C4-2B (cell line): ENCODE measurements around the gene MTCP1.

ENCODE experiments used
- H3K27ac ChIP-seq: fragments of 450-650 bp; 2 replicates; pipeline ENCODE4 v1.5.1; 2017
- ZFX ChIP-seq: fragments of 450-650 bp; IDR thresholded peaks from 2 replicates; pipeline ENCODE4 v1.6.1; 2017
- TF ChIP-seq, protein P1 (sequence below): fragments of 450-650 bp; conservative IDR thresholded peaks from 2 replicates; pipeline ENCODE4 v1.5.1; 2017; ENCODE audit warnings: mild to moderate bottlenecking

MTCP1 gene

GRCh38 chrX:155068165-155068564 lies 2.8 kb downstream of the MTCP1 start:
- no peak overlapping the region for H3K27ac ChIP-seq
- TF ChIP-seq, protein P1, sequence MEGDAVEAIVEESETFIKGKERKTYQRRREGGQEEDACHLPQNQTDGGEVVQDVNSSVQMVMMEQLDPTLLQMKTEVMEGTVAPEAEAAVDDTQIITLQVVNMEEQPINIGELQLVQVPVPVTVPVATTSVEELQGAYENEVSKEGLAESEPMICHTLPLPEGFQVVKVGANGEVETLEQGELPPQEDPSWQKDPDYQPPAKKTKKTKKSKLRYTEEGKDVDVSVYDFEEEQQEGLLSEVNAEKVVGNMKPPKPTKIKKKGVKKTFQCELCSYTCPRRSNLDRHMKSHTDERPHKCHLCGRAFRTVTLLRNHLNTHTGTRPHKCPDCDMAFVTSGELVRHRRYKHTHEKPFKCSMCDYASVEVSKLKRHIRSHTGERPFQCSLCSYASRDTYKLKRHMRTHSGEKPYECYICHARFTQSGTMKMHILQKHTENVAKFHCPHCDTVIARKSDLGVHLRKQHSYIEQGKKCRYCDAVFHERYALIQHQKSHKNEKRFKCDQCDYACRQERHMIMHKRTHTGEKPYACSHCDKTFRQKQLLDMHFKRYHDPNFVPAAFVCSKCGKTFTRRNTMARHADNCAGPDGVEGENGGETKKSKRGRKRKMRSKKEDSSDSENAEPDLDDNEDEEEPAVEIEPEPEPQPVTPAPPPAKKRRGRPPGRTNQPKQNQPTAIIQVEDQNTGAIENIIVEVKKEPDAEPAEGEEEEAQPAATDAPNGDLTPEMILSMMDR, result no peak
- TF ChIP-seq ZFX, result no peak

DNA sequence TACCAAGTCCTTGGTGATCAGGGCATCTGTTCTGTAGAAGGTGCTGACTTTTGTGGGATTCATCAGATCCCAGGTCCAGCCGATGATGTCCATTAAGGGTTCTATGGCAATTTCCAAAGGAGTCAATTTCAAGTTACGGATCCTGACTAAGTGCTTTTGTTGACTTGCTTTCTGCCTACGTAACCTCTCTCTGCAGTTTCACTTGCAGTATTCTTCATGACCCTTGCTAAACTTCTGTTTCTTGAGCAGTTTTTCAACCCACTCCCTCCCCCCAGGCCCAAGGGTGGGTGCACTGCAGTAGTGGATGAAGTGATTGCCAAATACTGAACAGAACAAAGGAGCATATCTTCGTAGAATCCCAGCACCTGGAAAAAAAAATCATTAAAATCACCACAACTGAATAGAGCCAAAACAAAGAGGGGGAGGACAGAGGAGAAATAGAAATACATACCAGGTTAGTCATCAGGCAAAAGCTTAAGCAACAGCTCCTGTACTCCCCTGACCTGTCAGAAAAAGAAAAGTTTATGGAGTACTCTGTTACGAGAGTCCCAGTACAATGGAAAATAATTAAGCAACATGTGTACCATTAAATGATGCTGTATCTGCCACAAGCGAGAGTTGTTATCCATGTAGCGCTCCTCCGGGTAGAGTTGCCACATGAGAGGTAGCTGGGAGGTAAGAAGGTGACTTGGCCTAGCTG lies 5.8 kb downstream of the MTCP1 start:
- H3K27ac ChIP-seq, result no peak overlapping the region
- TF ChIP-seq, protein P1, result no peak
- TF ChIP-seq ZFX, result no peak

DNA sequence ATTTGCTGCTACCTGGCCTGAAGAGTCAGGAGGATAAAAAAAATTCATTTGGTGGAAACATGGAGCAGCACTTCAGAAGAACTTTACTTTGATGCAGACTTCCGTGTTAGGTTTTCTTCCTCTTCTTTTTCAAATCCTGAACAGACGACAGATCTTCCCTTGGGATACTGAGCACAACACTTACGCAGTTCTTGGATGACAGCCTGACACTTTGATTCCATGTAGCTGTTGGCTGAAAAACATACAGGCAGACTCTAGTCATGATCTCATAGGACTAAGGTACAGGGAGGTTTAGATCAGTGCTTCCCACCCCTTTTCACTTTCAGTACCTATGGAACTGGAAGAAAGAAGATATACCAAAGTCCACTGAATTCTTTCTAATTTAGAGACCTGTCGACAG lies 9.2 kb downstream of the MTCP1 start:
- H3K27ac ChIP-seq, result no peak overlapping the region
- TF ChIP-seq ZFX, result no peak
- TF ChIP-seq, protein P1, result no peak

DNA sequence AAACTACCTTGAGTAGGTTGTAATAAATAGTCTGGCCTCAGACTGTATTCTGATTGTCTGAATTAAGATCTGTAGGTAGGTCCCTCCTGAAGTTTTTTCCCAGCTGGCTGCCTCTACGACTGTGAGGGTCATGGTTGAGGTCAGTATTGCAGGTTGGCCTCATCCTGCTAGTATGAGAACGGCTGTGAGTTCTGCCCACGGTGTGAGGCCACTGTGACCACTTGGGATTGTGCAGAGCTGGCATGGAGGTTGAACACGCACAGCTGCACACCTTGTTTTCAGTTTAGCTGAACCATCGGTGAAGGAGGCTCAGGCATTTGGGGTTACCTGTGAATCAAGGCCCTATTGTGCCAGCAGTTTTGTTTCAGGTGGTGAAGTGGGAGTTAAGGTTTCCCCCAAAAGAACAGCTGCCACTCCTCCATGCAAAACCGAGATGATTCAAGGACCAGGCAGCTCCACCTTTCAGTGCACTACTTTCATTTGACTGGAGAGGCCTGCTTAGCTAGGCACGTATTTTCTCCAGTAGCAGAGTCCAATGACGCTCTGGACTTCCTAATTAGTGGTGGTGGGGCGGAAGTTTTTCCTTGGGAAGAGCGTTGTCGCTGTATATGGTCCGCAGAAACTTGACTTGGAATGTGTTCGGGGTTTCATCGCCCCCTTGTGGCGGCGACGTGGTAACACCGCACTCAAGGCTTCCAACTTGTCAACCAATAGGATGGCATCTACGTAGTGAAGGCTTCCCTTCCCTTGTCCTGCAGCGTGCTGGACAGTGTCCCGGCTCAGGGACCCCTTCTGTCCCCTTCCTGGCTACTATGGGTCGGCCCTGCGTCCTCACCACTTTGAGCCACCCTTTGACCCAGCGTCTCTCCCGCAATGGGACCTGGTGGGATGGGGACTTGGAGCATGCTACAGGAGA lies 13.8 kb downstream of the MTCP1 start:
- no peak for TF ChIP-seq ZFX
- TF ChIP-seq, protein P1, result peak; percentile 77
- peak overlapping the region; percentile 22; the same call in 1 of the 2 replicates for H3K27ac ChIP-seq

DNA sequence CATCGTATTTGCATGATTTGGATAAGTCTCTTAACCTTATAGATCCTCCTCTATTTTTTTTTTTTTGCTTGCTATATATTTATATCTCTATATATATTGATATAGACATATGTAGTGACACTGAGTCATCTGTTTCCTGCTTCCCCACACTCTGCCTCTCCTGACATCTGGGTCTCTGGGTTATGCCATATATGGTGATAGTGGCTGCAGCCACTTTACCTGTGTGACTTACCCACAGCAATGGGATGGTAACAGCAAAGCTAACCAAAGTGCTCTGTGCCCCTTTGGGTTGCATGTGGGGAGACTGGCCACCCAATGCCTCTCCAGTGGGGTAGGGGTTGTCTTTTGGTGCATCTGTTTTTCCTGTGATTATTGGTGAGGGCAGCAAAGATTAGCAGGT lies 14.5 kb downstream of the MTCP1 start:
- TF ChIP-seq ZFX, result no peak
- TF ChIP-seq, protein P1, result no peak
- no peak overlapping the region for H3K27ac ChIP-seq

DNA sequence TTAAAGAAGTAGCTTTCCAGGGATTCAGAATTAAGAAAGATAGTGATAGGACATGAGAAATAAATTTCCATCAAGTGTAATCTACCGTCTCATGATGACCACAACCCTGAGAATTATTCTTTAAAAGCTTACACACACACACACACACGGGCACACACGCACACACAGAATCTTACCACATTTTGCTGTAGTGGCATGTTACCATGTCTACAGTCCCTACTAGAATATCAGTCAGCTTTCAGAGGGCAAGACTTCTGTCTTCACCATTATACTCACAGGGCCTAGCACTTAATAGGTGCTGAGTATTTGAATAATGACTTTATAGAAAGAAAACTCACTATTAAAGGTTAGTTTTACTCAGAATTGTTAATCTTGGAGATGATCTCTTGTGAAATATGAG lies 15.4 kb downstream of the MTCP1 start:
- no peak overlapping the region for H3K27ac ChIP-seq
- TF ChIP-seq, protein P1, result no peak
- no peak for TF ChIP-seq ZFX

GRCh38 chrX:155054255-155054654 lies 16.7 kb downstream of the MTCP1 start:
- TF ChIP-seq, protein P1, result no peak
- TF ChIP-seq ZFX, result no peak
- H3K27ac ChIP-seq, result no peak overlapping the region
